ENCODE data around the gene DARS2. TPM values are rescaled to one million over a fixed set of nuclear protein-coding genes. Genes with fewer than 3 reads are reported as not detected.
"Not testable (repeated sequence)": the region's sequence is repeated elsewhere in the genome, so short reads cannot be mapped to it uniquely, and the experiment has no call there.

DARS2 gene
- total RNA-seq, 2 experiments from 2014 or later, result 45.6 to 74.8 TPM

GRCh38 chr1:173857363-173857917, 33.0 kb downstream of the DARS2 start:
- intact Hi-C loops (cut with micrococcal nuclease; ENCODE audit: unreplicated experiment), result no loop called here
- ChIA-PET CTCF (ENCODE audit: unreplicated experiment) (no interaction called here), POLR2A (interaction anchor here (0.6 to 1.8 kb wide), 3 partner anchors 13 to 1112 kb away, joined by 3 to 6 read pairs (median 3); no protein-coding TSS in a partner anchor)
- no peak overlapping the region for H3K4me2 ChIP-seq (ENCODE audit: low read length)
- no peaks in the 10 kb centered on the region for H3K9me2 ChIP-seq (ENCODE audit: insufficient read depth, low read length)
- no peak overlapping the region for H3K27ac ChIP-seq (ENCODE audit: low read depth, low read length, poor library complexity, severe bottlenecking)
- no peak overlapping the region for H2AFZ ChIP-seq (ENCODE audit: low read length)
- TF ChIP-seq, protein P1, sequence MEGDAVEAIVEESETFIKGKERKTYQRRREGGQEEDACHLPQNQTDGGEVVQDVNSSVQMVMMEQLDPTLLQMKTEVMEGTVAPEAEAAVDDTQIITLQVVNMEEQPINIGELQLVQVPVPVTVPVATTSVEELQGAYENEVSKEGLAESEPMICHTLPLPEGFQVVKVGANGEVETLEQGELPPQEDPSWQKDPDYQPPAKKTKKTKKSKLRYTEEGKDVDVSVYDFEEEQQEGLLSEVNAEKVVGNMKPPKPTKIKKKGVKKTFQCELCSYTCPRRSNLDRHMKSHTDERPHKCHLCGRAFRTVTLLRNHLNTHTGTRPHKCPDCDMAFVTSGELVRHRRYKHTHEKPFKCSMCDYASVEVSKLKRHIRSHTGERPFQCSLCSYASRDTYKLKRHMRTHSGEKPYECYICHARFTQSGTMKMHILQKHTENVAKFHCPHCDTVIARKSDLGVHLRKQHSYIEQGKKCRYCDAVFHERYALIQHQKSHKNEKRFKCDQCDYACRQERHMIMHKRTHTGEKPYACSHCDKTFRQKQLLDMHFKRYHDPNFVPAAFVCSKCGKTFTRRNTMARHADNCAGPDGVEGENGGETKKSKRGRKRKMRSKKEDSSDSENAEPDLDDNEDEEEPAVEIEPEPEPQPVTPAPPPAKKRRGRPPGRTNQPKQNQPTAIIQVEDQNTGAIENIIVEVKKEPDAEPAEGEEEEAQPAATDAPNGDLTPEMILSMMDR (conservative IDR thresholded peaks at IDR 0.05; ENCODE audit: low read length), result no peak
- TF ChIP-seq EZH2phosphoT487 (IDR thresholded peaks at IDR 0.05; ENCODE audit: borderline replicate concordance, low read depth, low read length), result no peak
- no peaks in the 10 kb centered on the region for H4K20me1 ChIP-seq (ENCODE audit: insufficient read depth, low read length)
- peaks cover 1% of the 10 kb centered on the region for H3K4me1 ChIP-seq (ENCODE audit: insufficient read depth, low read length, poor library complexity, severe bottlenecking)
- TSS peak; percentile 9 for BruUV-seq (replicated peaks)
- peaks cover 88% of the 10 kb centered on the region for H3K36me3 ChIP-seq (ENCODE audit: insufficient read depth, low read length)
- no peak overlapping the region for H3K4me3 ChIP-seq (ENCODE audit: low read depth, low read length, poor library complexity, severe bottlenecking)
- no peak for DNase-seq (ENCODE audit: low spot score)
- no peaks in the 10 kb centered on the region for H3K79me2 ChIP-seq (ENCODE audit: insufficient read depth, low read depth, low read length)
- H3K9me3 ChIP-seq (ENCODE audit: low read length), result no peaks in the 10 kb centered on the region

DNA sequence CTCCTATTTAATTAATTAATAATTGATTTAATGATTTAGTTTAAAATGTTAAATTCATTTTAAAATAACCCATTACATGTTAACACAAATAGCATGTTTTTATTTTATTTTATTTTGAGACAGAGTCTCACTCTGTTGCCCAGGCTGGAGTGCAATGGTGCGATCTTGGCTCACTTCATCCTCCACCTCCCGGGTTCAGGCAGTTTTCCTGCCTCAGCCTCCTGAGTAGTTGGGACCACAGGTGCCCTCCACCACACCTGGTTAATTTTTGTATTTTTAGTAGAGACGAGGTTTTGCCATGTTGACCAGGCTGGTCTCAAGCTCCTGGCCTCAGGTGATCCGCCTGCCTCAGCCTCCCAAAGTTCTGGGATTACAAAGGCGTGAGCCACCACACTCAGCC, 35.1 kb downstream of the DARS2 start:
- BruUV-seq (replicated peaks), result not testable (repeated sequence)

GRCh38 chr1:173860065-173860464, 35.6 kb downstream of the DARS2 start:
- ChIA-PET CTCF (ENCODE audit: unreplicated experiment) (no interaction called here), POLR2A (interaction anchor here (0.6 to 1.7 kb wide), 3 partner anchors 8 to 41 kb away, joined by 4 to 5 read pairs (median 4); partner anchors contain the start of gene ZBTB37)
- peaks cover 17% of the 10 kb centered on the region; the same call in 1 of the 2 replicates for H3K79me2 ChIP-seq (ENCODE audit: insufficient read depth, low read depth, low read length)
- no peaks in the 10 kb centered on the region for H3K9me3 ChIP-seq (ENCODE audit: low read length)
- TF ChIP-seq EZH2phosphoT487 (IDR thresholded peaks at IDR 0.05; ENCODE audit: borderline replicate concordance, low read depth, low read length), result no peak
- TF ChIP-seq, protein P1 (conservative IDR thresholded peaks at IDR 0.05; ENCODE audit: low read length), result no peak
- H2AFZ ChIP-seq (ENCODE audit: low read length), result no peak overlapping the region
- H3K4me2 ChIP-seq (ENCODE audit: low read length), result no peak overlapping the region
- peaks cover 22% of the 10 kb centered on the region for H4K20me1 ChIP-seq (ENCODE audit: insufficient read depth, low read length)
- DNase-seq (ENCODE audit: low spot score), result no peak
- no TSS peak for BruUV-seq (replicated peaks)
- H3K4me1 ChIP-seq (ENCODE audit: insufficient read depth, low read length, poor library complexity, severe bottlenecking), result peaks cover 28% of the 10 kb centered on the region
- H3K9me2 ChIP-seq (ENCODE audit: insufficient read depth, low read length), result no peaks in the 10 kb centered on the region
- intact Hi-C loops (cut with micrococcal nuclease; ENCODE audit: unreplicated experiment), result no loop called here
- no peak overlapping the region for H3K4me3 ChIP-seq (ENCODE audit: low read depth, low read length, poor library complexity, severe bottlenecking)
- H3K36me3 ChIP-seq (ENCODE audit: insufficient read depth, low read length), result peaks cover 89% of the 10 kb centered on the region
- H3K27ac ChIP-seq (ENCODE audit: low read depth, low read length, poor library complexity, severe bottlenecking), result no peak overlapping the region

More for the DNA sequence above, 35.1 kb downstream of the DARS2 start:
- H2AFZ ChIP-seq (ENCODE audit: low read length); H3K4me3 ChIP-seq (ENCODE audit: low read depth, low read length, poor library complexity, severe bottlenecking); H3K27ac ChIP-seq (ENCODE audit: low read depth, low read length, poor library complexity, severe bottlenecking); H3K9me2 ChIP-seq (ENCODE audit: insufficient read depth, low read length); intact Hi-C loops (cut with micrococcal nuclease; ENCODE audit: unreplicated experiment); CTCF ChIA-PET (ENCODE audit: unreplicated experiment); H3K4me2 ChIP-seq (ENCODE audit: low read length); H3K9me3 ChIP-seq (ENCODE audit: low read length); DNase-seq (ENCODE audit: low spot score): not testable (repeated sequence)
- peaks cover 17% of the 10 kb centered on the region for H4K20me1 ChIP-seq (ENCODE audit: insufficient read depth, low read length)
- H3K36me3 ChIP-seq (ENCODE audit: insufficient read depth, low read length), result peaks cover 89% of the 10 kb centered on the region
- H3K79me2 ChIP-seq (ENCODE audit: insufficient read depth, low read depth, low read length), result peaks cover 12% of the 10 kb centered on the region; the same call in 1 of the 2 replicates
- peaks cover 22% of the 10 kb centered on the region for H3K4me1 ChIP-seq (ENCODE audit: insufficient read depth, low read length, poor library complexity, severe bottlenecking)
- POLR2A ChIA-PET, result interaction anchor here (0.6 to 1.7 kb wide), 2 partner anchors 9 to 42 kb away, joined by 4 read pairs; partner anchors contain the start of gene ZBTB37
